ENCODE measurements around the gene ST6GALNAC3.

Gene ST6GALNAC3

DNA sequence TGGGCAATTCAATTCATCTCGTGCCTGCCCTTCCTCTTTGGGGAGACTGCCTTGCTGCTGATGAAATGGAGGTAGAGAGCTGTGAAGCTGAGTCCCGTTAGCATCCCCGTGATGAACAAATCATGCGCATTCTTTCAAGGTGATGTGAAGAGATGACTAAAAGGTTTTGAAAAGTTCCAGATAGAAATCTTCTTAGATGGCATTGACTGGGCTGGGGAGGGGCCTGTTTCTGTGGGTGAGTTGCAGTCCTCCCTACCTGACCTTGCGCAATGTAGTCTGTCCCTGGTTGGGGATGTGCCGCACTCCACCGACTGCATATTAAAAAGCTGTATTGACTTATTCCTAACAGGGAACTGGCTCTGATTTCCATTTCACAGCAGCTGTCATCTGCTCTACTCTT is 49.6 kb downstream of the ST6GALNAC3 start:
- TF ChIP-seq CTCF (IDR thresholded peaks at IDR 0.05; ENCODE audit: borderline replicate concordance, control extremely low read depth, extremely low read depth, insufficient read depth, missing control alignments): no peak
- in situ Hi-C loops (cut with MboI; ENCODE audit: low sequenced_read_pairs, unreplicated experiment): no loop called here
- DNase-seq (ENCODE audit: low spot score): no peak

- in situ Hi-C loops (cut with MboI; ENCODE audit: low sequenced_read_pairs, unreplicated experiment): no loop called here
- TF ChIP-seq CTCF (IDR thresholded peaks at IDR 0.05; ENCODE audit: borderline replicate concordance, control extremely low read depth, extremely low read depth, insufficient read depth, missing control alignments): no peak
- DNase-seq (ENCODE audit: low spot score): no peak
These were observed 51.1 kb downstream of the ST6GALNAC3 start for GRCh38 chr1:76125473-76126219.

- no peak for DNase-seq (ENCODE audit: low spot score)
- TF ChIP-seq CTCF (IDR thresholded peaks at IDR 0.05; ENCODE audit: borderline replicate concordance, control extremely low read depth, extremely low read depth, insufficient read depth, missing control alignments): no peak
- in situ Hi-C loops (cut with MboI; ENCODE audit: low sequenced_read_pairs, unreplicated experiment): no loop called here
These were observed 53.5 kb downstream of the ST6GALNAC3 start for GRCh38 chr1:76128096-76128495.

GRCh38 chr1:76129731-76130130 is 55.2 kb downstream of the ST6GALNAC3 start:
- TF ChIP-seq CTCF (IDR thresholded peaks at IDR 0.05; ENCODE audit: borderline replicate concordance, control extremely low read depth, extremely low read depth, insufficient read depth, missing control alignments): no peak
- in situ Hi-C loops (cut with MboI; ENCODE audit: low sequenced_read_pairs, unreplicated experiment): no loop called here
- no peak for DNase-seq (ENCODE audit: low spot score)

GRCh38 chr1:76130992-76131391 is 56.4 kb downstream of the ST6GALNAC3 start:
- in situ Hi-C loops (cut with MboI; ENCODE audit: low sequenced_read_pairs, unreplicated experiment): no loop called here
- TF ChIP-seq CTCF (IDR thresholded peaks at IDR 0.05; ENCODE audit: borderline replicate concordance, control extremely low read depth, extremely low read depth, insufficient read depth, missing control alignments): no peak
- no peak for DNase-seq (ENCODE audit: low spot score)

DNA sequence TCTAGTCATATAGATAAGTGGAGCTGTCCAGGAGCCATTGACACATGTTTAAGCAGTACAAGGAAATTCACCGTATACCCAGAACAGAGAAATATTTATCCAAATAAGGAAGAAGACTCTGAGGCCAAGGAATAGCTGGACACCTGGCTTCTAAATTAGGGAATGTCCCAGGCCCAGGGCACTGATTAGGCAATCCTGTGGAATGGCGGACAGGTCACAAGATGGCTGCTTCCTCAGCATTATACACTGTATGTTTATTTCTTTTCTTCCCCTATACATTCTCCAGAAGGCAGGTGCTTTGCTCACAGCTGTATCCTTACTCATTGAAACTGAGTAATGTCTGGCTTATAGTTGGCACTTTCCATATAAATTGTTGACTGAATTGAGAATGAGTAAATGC is 59.4 kb downstream of the ST6GALNAC3 start:
- no peak for TF ChIP-seq CTCF (IDR thresholded peaks at IDR 0.05; ENCODE audit: borderline replicate concordance, control extremely low read depth, extremely low read depth, insufficient read depth, missing control alignments)
- in situ Hi-C loops (cut with MboI; ENCODE audit: low sequenced_read_pairs, unreplicated experiment): no loop called here

More for the DNA sequence above, 59.4 kb downstream of the ST6GALNAC3 start:
- DNase-seq (ENCODE audit: low spot score): no peak
